HUDEP-2 (cell line): Measurements from ENCODE around the gene SNHG17.
"Not testable (repeated sequence)": the region's sequence is repeated elsewhere in the genome, so short reads cannot be mapped to it uniquely, and the experiment has no call there.

ENCODE experiments used
- DNase-seq, 76 experiments: peaks; one replicate each; lab custom pipeline; 2025; ENCODE audit not compliant: unreplicated experiment in 76 of 76; lab: John Stamatoyannopoulos, UW

The SNHG17 gene

GRCh38 chr20:38434770-38435554 lies at the start of gene SNHG17:
TSS of gene SNHG17 (minus strand) at chr20:38435328.
- DNase-seq: peak in 75 of 76 experiments; percentile 21 to 91 (median 77)

GRCh38 chr20:38479596-38479995 lies 44.5 kb upstream of the SNHG17 start:
- DNase-seq: no peak

GRCh38 chr20:38477747-38478146 lies 42.6 kb upstream of the SNHG17 start:
- DNase-seq: no peak

GRCh38 chr20:38473367-38473795 lies 38.3 kb upstream of the SNHG17 start:
- DNase-seq: peak in 16 of 76 experiments; percentile 4 to 45 (median 24)

GRCh38 chr20:38472513-38473366 lies 37.6 kb upstream of the SNHG17 start, which contains the start of gene RALGAPB:
TSS of gene RALGAPB (plus strand) at chr20:38472843. CDS start at chr20:38488433, 15,590 bp downstream.
- peak in 75 of 76 experiments; percentile 49 to 99 (median 96) for DNase-seq

GRCh38 chr20:38471987-38472512 lies 36.9 kb upstream of the SNHG17 start:
- no peak for DNase-seq

GRCh38 chr20:38471245-38471644 lies 36.1 kb upstream of the SNHG17 start:
- DNase-seq: no peak

- DNase-seq: no peak
These were observed 31.9 kb upstream of the SNHG17 start for GRCh38 chr20:38466983-38467382.

GRCh38 chr20:38466171-38466570 lies 31.0 kb upstream of the SNHG17 start:
- DNase-seq: no peak

GRCh38 chr20:38461569-38461968 lies 26.4 kb upstream of the SNHG17 start:
- not testable (repeated sequence) for DNase-seq

- DNase-seq: not testable (repeated sequence)
These were observed 26.0 kb upstream of the SNHG17 start for GRCh38 chr20:38461167-38461566.

GRCh38 chr20:38460631-38461030 lies 25.5 kb upstream of the SNHG17 start:
- not testable (repeated sequence) for DNase-seq

- DNase-seq: peak in 34 of 76 experiments; percentile 7 to 73 (median 39)
These were observed 25.0 kb upstream of the SNHG17 start for GRCh38 chr20:38460040-38460623.

GRCh38 chr20:38458314-38458713 lies 23.2 kb upstream of the SNHG17 start:
- DNase-seq: no peak

- peak in 3 of 76 experiments; percentile 12 to 23 (median 15) for DNase-seq
These were observed 19.7 kb upstream of the SNHG17 start for GRCh38 chr20:38454556-38455473.

GRCh38 chr20:38453941-38454340 lies 18.8 kb upstream of the SNHG17 start:
- no peak for DNase-seq

- DNase-seq: peak in 66 of 76 experiments; percentile 10 to 79 (median 48)
These were observed 17.9 kb upstream of the SNHG17 start for GRCh38 chr20:38452880-38453624.

GRCh38 chr20:38450412-38450975 lies 15.4 kb upstream of the SNHG17 start:
- DNase-seq: no peak

GRCh38 chr20:38449046-38449445 lies 13.9 kb upstream of the SNHG17 start:
- DNase-seq: no peak
